Activated CD4-positive, alpha-beta T cell treated with anti-CD3 and anti-CD28 coated beads for 48 hours (primary cell): ENCODE measurements around the gene ENG.
"Not testable (repeated sequence)": the region's sequence is repeated elsewhere in the genome, so short reads cannot be mapped to it uniquely, and the experiment has no call there.

Experiments
- DNase-seq: peaks from one replicate; pipeline ENCODE4 v3.0.0-alpha.2; 2020

ENG gene

DNA sequence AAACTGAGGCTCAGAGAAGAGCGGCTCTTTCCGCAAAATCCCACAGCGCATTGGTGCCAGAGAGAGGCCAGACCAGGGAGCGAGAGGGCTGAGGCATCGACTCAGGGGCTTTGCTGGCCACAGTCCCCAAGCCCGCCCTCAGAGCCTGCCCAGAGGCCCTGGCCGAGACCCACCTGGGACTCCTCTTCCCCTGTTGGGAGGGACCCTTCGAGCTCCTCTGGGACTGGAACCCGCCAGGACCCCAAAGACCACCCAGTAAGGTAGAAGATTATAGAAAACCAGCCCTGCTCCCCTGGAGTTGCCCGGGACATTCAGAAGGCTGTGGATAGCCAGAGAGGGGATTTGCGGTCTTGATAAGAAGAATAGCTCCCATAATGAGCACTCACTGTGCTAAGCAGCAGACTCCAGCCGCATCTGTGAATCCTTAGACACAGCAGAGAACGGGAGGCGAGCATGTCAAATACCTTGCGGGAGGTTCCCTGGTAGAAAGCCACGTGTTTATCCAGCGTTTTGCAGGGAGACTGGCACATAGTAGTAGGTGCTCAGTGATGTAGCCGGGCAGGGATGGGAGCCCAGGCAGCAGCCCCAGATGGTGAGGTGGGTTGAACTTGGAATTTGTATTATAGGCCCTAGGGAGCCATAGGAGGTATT, 23.7 kb upstream of the ENG start:
- DNase-seq, result no peak

DNA sequence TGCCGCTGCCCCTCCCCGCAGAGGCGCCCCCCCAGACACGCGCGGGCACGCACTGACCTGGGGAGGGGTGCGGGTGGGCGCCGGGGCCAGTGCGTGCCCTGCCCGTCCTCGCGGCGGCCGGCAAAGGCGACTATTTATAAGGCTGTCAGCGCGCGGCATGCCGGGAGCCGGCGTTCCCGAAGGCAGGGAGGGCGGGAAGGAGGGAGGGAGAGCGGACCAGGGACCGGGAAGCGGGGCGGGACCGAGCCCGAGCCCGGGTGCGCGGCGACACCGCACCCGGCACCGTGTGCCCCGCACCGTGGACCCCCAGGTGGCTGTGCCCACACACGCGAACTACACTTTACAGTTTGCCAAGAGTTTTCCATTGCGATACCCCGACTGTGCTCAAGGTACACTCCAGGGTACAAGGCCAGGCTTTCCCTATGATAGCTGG, 23.1 kb upstream of the ENG start, which contains the start of gene AK1:
AK1 (minus strand) TSS at position 110 of the 433 bp plus-strand sequence. CDS start 3,058 bp downstream, outside the sequence.
- no peak for DNase-seq

DNA sequence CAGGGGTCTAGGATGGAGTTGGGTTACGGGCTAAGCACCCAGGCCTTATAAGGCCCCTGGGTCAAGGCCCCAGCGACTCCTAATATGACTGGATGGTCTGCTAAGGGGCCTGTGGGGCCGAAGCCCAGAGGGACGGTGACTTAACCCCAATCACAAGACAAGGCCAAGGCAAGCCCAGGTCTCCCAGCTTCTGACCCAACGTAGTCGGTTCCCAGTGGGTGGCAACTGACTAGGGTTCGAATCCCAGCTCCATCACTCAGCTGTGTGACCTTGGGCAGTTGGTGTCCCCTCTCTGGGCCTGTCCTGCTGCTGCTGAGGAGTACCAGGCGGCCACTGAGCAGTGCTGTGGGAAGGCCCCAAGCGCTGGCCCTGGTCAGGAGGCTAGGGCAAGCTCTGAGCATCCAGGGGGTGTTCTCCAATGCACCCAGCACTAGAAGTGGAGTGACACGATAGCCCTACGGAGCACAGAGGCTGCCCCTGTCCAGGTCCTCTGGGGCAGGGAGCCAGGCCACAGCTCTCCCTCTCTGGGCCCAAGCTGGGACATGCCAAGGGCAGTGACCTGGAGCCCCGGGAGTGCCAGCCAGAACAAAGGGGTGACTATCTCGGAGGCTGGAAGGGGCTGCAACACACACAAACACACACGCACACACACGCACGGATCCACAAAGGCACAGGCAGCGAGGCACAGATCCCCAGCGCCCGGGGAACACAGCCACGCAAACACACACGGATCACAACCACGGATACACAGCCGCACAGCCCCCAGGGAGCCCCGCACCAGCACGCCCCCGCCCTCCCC, 22.5 kb upstream of the ENG start:
- no peak for DNase-seq

DNA sequence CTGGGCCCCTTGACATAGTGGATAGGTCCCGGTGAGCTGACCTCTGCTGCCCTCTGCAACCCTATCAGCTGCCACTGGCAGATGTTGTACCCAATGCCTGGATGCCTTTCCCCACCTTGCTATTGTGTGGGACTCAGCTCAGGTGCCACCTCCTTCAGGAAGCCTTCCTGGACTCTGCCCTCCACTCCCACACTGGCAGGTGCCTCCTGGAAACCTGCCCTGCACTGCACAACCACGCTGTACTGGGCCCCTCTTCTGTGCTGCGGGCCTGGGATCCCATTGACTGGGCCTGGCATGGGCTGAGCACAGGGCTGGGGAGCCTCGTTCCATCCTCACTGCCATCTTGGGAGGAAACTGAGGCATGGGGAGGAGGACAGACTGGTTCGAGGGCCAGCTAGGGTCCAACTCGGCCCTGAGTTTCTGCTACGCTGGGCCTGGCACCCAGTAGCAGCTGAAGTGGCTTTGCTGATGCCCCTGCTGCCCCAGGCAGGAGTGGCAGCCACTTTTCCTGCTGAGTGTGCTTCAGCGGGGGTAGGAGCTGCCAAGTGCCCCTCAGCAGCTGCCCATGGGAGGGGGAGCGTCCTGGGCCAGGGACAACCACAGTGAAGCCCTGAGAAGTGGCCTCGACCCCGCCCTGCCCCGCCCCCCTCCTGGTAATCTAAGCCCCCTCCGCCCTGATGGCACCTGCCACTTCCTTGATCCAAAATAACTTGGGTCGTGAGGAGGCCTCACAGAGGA, 21.7 kb upstream of the ENG start:
- no peak for DNase-seq

DNA sequence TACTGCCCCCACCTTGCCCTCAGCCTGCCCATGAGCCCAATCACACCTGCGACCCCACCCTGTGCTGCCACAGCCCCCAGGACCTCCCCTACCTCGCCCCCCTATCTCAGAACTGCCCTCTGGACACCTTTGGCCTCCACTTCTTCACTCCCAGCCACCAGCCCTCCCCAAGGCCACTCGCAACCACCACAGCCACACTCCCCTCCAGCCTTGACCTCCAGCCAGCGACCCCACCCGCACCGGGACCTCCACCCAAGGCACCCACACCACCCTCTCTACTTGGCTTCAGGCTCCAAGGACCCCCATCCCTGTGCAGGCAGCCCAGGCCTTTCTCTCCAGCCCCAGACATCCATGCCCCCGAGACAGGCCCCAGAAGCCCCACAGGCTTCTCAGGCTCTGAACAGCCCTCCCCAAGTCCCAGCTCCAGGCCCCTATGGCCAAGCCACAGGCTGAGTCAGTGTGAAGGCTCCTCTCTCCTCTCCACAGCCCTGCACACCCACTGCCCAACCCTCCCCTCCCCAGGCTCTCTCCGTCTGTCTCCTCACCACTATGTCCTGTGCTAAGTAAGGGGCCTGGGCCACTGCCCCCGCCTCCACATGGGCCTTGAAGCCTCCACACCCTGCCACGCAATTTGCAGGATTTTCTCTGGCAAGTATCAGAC, 21.0 kb upstream of the ENG start:
- DNase-seq, result no peak

DNA sequence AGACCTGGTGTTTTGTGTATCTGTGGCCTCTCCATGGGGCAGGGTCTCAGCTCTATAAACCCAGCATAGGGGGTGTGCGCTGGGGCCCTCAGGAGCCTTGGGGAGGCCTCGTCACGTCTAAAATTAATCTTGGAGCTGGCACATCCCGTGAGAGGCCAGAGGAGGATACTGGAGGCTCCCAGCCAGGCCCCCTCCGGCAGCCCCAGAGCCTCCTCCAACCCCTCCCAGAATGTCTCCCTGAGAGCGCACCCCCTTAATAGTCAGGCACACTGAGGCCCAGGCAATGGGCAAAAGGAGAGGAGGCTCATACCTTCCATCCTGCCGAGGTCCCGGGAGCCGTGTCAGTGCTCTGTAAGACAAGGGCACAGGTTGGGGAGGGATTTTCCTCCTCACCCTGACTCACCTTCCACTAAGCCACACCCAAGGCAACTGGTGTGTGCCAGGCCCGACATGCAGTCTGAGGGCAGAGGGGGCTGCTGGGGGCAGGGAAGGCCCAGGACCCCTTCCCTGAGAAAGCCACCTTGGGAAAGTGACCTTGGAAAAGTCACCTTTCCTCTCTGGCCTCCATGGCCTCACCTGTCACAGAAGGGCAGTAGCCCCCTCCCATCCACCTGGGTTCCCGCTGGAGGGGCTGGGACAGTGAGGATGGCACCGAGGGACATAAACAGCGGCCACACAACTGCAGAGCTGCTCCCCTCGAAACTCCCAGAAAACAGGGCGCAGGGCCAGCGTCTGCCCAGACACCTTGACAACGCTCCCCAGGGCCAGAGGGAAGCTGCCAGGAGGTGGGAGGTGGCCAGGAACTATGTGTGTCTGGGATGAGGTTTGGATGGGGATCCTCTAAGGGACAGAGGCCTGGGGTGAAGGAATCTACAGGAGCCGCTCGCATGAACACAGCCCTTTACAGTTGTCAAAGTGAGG, 20.1 kb upstream of the ENG start:
- no peak for DNase-seq

DNA sequence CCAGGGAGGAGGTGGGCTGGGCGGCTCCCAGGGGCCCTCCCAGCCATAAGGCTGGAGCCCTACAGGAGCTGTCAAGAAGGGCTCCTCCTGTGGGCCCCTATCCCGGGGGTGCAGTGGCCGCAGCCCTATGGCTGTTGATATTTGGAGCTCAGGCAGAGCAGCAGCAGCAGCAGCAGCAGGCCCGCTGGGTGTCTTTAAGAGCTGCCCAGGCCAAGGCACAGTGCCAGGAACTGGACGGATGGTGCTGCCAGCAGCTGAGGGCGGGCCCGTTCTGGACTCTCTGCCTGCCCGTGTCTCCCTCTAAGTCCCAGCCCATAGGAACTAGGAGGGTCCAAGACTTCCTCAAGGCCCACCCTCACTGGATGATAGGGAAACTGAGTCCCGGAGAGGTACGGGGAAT, 19.4 kb upstream of the ENG start:
- DNase-seq, result no peak

DNA sequence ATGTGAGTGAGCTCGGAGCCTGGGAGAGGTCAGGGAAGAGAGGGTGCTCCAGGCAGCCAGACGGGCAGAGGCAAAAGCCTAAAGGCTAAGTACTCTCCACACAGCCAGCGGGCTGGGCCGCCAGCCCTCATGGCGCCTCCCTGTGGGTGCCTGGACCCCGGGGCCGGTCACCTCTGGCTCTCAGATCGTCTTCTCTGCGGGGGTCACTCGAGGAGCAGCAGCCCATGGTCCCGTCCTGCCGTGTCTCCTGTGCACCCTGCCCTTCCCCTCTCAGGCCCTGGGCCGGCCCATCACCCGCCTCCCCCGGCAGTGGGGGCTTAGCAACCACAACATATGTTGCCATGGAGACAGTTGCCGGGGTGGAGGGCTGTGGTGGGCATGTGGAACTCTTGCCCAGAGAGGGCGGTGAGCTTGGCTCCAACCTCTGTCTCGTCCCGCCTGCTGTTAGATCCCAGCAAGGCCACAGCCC, 18.8 kb upstream of the ENG start:
- no peak for DNase-seq

DNA sequence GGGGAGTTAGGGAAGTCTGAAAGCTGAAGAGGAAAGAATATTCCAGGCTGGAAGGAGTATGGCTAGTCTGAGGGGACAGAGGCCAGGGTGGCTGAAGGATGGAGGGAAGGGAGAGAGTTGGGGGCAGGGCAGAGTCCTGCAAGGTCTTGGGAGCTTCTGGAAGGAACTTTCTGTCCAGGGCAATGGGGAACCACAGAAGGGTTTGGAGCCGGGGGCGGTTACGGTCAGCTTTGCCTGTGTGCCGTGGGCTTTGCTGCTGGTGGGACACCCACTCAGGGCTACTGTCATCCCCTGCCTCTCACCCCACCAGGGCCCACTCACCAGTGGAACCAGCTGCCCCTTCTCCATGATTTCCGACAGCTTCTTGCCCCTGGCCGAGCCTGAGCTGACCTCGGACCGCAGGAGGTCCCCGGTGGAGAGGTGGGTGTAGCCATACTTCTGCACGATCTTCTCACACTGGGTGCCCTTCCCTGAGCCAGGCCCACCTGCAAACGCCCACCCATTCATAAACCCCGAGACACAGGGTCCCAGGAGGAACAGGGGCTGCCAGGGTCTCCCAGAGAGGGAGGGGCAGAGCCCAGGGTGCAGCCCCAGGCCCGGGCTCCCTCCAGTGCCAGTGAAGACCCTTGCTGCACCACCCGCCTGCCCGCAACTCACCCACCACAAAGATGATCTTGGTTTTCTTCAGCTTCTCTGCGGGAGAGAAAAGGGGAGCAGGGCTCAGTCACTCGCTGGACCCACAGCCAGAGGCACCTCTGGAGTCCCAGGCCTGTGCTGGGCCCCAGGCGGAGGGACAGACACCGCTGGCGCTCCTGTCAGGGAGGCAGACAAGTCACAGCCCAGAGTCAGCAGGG, 18.1 kb upstream of the ENG start:
- no peak for DNase-seq

DNA sequence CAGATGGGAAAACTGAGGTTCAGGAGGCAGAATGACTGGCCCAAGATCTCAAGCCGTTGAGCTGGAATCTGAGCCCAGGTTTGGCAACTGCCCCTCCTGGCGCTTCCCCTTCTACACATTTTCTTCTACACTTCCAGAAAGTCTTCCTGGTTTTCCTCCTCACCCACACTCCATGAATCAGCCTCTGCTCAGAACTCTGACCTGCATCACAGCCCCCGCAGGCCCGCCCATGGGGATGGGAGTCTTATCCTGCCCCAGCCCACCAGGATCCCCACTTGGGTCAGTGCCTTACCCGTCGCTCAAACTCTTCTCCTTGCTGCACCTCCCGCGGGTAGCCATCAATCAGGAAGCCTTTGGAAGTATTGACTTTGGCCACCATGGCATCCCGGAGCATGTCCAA, 17.1 kb upstream of the ENG start:
- no peak for DNase-seq

DNA sequence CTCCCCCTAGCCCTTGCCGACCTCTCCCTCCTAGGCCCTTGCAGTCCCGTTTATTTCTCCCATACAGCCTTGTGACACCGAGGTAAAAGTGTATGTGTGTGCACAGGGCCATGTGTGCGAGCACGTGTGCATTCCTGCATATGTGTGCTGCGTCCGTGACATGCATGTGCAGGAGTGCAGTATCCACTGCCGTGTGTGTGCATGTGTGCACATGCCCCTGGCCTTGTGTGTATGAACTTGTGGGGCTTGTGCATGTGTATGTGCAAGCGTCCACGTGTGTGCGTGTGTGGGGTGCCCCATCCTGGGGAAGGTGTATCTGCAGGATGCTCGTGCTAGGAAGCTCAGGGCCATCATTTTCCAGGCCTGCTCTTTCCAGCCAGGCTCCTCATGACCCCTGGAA, 16.4 kb upstream of the ENG start:
- no peak for DNase-seq

DNA sequence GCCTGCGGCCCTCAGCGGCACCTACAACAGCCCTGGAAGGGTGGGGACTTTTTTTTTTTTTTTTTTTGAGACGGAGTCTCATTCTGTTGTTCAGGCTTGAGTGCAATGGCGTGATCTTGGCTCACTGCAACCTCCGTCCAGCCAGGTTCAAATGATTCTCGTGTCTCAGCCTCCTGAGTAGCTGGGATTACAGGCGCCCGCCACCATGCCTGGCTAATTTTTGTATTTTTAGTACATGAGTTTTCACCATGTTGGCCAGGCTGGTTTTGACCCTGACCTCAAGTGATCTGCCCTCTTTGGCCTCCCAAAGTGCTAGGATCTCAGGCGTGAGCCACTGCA, 15.7 kb upstream of the ENG start:
- DNase-seq, result not testable (repeated sequence)

DNA sequence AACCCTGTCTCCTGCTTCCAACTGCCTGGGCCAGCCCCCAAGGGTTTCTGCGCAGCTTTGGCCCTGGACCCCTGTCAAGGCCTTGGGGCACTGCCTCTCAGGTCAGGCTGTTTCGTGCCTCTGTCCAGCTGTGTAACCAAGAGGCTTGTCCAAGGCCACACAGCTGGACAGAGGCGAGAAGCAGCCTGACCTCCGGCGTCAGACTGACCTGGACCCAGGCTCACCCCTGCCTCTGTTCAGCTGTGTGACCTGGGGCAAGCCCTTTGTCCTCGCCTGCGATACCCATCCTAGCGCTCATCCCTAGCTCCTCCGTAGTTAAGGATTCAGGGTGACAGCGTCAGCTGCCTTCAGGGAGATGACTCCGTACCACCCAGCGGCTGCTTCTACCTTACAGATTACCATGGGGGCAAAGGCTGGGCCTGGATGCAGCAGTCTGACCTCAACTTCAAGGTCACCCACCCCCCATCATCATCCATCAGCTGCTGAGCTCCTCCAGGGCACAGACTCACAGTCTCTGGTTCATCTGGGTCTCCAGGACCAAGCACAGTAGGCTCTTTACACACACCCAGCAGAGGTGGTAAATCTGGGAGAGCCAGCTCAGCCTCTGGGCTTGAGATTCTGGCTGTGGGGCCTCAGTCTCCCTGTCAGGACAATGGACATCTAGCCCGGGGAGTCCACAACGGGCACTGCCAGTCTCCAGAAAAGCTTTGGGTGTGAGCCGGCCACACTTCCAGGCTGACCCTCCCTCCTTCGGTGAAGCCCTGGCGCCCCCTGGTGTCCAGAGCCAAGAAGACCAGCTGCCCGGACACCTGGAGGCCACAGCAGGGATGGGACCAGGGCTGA, 15.1 kb upstream of the ENG start:
- peak; percentile 89 for DNase-seq

DNA sequence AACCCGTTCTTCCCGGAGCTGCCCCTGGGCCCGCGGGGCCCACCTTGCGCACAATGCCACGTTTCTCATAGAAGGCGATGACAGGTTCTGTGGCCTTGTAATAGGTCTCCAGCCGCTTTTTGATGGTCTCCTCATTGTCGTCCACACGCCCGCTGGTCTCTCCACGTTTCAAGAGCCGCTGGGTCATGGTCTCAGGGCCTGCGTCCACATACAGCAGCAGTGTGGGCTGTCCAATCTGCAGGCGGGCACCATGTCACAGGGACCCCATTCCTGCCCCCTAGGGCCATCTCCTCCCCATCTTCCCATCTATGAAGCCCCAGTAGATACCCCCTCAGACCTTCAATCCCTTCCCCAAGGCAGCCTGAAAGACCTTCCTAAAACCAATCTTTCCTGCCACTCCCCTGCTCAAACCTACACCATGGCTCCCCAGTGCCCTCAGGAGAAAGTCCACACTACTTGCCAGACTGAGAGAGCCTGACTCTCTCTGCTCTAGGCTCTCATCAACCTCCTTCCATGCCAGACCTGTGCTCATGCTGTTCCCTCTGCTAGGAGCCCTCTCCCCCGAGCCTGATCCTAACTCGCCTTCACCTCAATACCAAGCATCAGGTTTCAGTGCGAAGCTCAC, 13.9 kb upstream of the ENG start:
- DNase-seq, result no peak

DNA sequence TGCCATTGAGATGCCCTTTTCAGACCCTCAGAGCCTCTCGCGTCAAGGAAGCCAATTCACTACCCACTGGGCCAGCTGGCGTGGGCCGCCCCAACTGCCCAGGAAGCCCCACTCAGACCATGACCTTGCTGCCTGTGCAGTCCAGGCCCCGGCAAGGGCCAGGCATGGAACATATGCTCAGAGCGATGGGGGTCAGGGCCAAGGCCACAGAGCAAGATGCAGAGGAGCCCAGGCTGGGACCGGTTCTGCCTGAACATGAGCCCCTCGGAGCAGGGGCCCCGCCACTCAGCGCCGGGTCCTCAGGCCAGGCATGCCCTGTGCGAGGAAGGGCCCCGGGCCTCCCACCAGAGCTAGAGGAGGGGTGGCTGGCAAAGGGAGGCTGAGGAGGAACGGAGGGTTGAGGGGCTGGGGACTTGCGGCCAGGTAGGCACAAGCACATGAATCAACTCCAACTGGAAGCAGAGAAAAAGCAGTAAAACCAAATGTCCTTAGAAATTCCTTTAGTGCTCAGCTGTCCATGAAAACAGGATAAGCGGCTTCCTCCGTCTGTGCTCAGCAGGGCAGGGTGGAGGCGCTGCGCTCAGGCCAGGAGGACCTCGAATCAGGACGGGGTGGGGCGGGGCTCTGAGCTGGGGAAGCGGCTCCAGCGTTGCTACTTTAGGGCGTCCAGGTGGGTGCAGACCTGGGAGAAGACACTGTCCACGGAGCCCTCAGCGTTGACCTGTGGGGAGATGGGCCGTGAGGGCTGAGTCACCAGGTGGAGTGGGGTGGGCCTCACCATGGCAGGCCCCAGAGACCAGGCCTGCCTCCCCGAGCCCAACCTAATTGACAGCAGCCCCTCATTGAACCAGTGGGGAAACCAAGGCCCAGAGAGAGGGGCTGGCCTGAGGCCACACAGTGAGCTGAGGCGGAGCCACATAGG, 13.2 kb upstream of the ENG start:
- no peak for DNase-seq

DNA sequence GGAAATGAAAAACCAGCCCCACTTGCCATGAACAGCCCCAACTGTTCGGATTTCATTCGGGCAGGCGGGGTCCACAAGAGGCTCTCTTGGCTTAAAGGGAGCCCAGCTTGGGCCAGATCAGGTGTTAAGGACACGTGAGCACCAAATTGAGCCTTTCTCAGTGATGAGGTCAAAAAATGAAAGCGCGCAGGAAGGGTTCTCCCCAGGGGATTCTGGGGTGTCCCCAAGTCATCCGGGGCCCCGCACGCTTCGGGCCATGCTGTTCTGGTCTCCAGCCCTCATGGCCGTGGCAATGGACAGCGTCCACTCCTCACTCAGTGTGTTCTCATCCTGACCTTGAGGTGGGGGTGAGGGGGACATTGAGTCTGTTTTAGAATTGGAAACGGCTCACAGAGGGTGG, 12.1 kb upstream of the ENG start:
- DNase-seq, result no peak

DNA sequence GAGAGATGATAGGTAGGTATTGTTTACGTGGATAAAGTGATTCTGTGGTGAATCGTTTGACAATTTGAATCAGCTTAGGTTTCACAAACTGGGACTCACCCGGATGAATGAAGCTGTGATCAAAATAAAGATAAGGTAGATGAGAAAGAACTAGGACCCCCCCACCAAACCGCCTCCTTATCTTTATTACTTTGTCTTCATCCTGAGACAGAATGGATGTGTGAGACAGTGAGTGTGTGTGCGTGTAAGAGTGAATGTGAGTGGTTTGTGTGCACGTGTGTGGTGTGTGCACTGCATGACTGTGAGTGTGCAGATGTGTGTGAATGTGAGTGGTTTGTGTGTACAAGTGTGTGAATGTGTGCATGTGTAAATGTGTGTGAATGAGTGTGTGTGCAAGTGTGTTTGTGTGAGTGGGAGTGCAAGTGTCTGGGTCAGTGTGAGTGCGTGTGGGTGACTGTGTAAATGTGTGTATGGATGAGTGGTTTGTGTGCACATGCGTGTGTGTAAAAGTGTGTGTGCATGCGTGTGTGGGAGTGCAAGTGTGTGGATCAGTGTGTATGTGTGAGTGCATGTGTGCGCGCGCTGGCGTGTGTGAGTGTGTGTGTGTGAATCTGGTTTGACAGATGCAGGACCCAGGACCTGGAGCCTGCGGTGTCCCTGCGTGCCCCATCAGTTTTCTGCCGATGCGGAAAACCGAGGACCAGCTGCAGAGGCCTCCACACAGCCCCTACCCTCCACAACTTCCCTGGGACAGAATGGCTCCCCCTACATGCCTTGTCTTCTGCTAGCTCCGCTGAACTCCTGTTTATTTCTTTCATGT, 11.4 kb upstream of the ENG start:
- DNase-seq, result peak; percentile 61

DNA sequence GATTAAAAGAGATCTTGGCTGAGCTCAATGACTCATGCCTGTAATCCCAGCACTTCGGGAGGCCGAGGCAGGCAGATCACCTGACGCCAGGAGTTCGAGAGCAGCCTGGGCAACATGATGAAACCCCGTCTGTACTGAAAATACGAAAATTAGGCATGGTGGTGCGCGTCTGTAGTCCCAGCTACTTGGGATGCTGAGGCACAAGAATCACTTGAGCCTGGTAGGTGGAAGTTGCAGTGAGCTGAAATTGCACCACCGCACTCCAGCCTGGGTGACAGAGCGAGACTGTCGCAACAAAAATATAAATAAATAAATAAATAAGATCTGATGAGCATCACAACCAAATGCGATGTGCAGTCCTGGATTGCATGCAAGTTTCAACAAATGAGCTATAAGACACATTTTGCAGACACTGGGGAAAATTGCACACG, 8.7 kb upstream of the ENG start:
- no peak for DNase-seq
